ENCODE results near the gene MYL9.
"Not testable (repeated sequence)": the region's sequence is repeated elsewhere in the genome, so short reads cannot be mapped to it uniquely, and the experiment has no call there.

MYL9 gene

GRCh38 chr20:36549628-36549941, 8.3 kb downstream of the MYL9 start:
- Histone ChIP-seq H3K27ac (ENCODE audit: insufficient read depth, low read depth, low read length, poor library complexity, severe bottlenecking) (peak overlapping the region; percentile 50), H3K4me1 (ENCODE audit: control insufficient read depth, insufficient read depth, low read length) (no peaks in the 10 kb centered on the region), H3K27me3 (ENCODE audit: control insufficient read depth, insufficient read depth, low read length, poor library complexity, severe bottlenecking) (no peaks in the 10 kb centered on the region), H3K4me3 (ENCODE audit: insufficient read depth, low read depth, low read length) (no peak overlapping the region), H3K9me3 (ENCODE audit: control insufficient read depth, low read length) (no peaks in the 10 kb centered on the region), H3K36me3 (ENCODE audit: control insufficient read depth, insufficient read depth, low read length) (no peaks in the 10 kb centered on the region)
- WGBS, 2 experiments = 87 to 91% methylated on average over 9 of the region's 9 CpGs

GRCh38 chr20:36549942-36550789, 8.8 kb downstream of the MYL9 start:
- no peaks in the 10 kb centered on the region for H3K27me3 ChIP-seq (ENCODE audit: control insufficient read depth, insufficient read depth, low read length, poor library complexity, severe bottlenecking)
- H3K27ac ChIP-seq (ENCODE audit: insufficient read depth, low read depth, low read length, poor library complexity, severe bottlenecking) = peak overlapping the region; percentile 50
- no peaks in the 10 kb centered on the region for H3K4me1 ChIP-seq (ENCODE audit: control insufficient read depth, insufficient read depth, low read length)
- no peak overlapping the region for H3K4me3 ChIP-seq (ENCODE audit: insufficient read depth, low read depth, low read length)
- H3K36me3 ChIP-seq (ENCODE audit: control insufficient read depth, insufficient read depth, low read length) = no peaks in the 10 kb centered on the region
- no peaks in the 10 kb centered on the region for H3K9me3 ChIP-seq (ENCODE audit: control insufficient read depth, low read length)
- 93% methylated on average over 16 of the region's 16 CpGs for WGBS, 2 experiments

- Histone ChIP-seq H3K9me3 (ENCODE audit: control insufficient read depth, low read length) (no peaks in the 10 kb centered on the region), H3K27me3 (ENCODE audit: control insufficient read depth, insufficient read depth, low read length, poor library complexity, severe bottlenecking) (no peaks in the 10 kb centered on the region), H3K27ac (ENCODE audit: insufficient read depth, low read depth, low read length, poor library complexity, severe bottlenecking) (no peak overlapping the region), H3K4me3 (ENCODE audit: insufficient read depth, low read depth, low read length) (no peak overlapping the region), H3K36me3 (ENCODE audit: control insufficient read depth, insufficient read depth, low read length) (no peaks in the 10 kb centered on the region), H3K4me1 (ENCODE audit: control insufficient read depth, insufficient read depth, low read length) (no peaks in the 10 kb centered on the region)
- 85 to 88% methylated on average over 15 of the region's 15 CpGs for WGBS, 2 experiments
These were observed 9.5 kb downstream of the MYL9 start for GRCh38 chr20:36550790-36551299.

GRCh38 chr20:36555248-36555647, 13.9 kb downstream of the MYL9 start:
- 92 to 95% methylated on average over 2 of the region's 2 CpGs for WGBS, 2 experiments
- H3K27ac ChIP-seq (ENCODE audit: insufficient read depth, low read depth, low read length, poor library complexity, severe bottlenecking) = no peak overlapping the region
- no peaks in the 10 kb centered on the region for H3K4me1 ChIP-seq (ENCODE audit: control insufficient read depth, insufficient read depth, low read length)
- H3K27me3 ChIP-seq (ENCODE audit: control insufficient read depth, insufficient read depth, low read length, poor library complexity, severe bottlenecking) = no peaks in the 10 kb centered on the region
- no peak overlapping the region for H3K4me3 ChIP-seq (ENCODE audit: insufficient read depth, low read depth, low read length)
- H3K9me3 ChIP-seq (ENCODE audit: control insufficient read depth, low read length) = no peaks in the 10 kb centered on the region
- no peaks in the 10 kb centered on the region for H3K36me3 ChIP-seq (ENCODE audit: control insufficient read depth, insufficient read depth, low read length)

GRCh38 chr20:36562724-36563123, 21.4 kb downstream of the MYL9 start:
- H3K4me3 ChIP-seq (ENCODE audit: insufficient read depth, low read depth, low read length) = no peak overlapping the region
- H3K27me3 ChIP-seq (ENCODE audit: control insufficient read depth, insufficient read depth, low read length, poor library complexity, severe bottlenecking) = no peaks in the 10 kb centered on the region
- no peaks in the 10 kb centered on the region for H3K36me3 ChIP-seq (ENCODE audit: control insufficient read depth, insufficient read depth, low read length)
- WGBS, 2 experiments = 3 to 9% methylated on average over 2 of the region's 2 CpGs
- no peak overlapping the region for H3K27ac ChIP-seq (ENCODE audit: insufficient read depth, low read depth, low read length, poor library complexity, severe bottlenecking)
- no peaks in the 10 kb centered on the region for H3K9me3 ChIP-seq (ENCODE audit: control insufficient read depth, low read length)
- H3K4me1 ChIP-seq (ENCODE audit: control insufficient read depth, insufficient read depth, low read length) = peaks cover 6% of the 10 kb centered on the region

- Histone ChIP-seq H3K4me3 (ENCODE audit: insufficient read depth, low read depth, low read length) (no peak overlapping the region), H3K27me3 (ENCODE audit: control insufficient read depth, insufficient read depth, low read length, poor library complexity, severe bottlenecking) (no peaks in the 10 kb centered on the region), H3K4me1 (ENCODE audit: control insufficient read depth, insufficient read depth, low read length) (peaks cover 6% of the 10 kb centered on the region), H3K36me3 (ENCODE audit: control insufficient read depth, insufficient read depth, low read length) (no peaks in the 10 kb centered on the region), H3K9me3 (ENCODE audit: control insufficient read depth, low read length) (no peaks in the 10 kb centered on the region), H3K27ac (ENCODE audit: insufficient read depth, low read depth, low read length, poor library complexity, severe bottlenecking) (no peak overlapping the region)
- WGBS, 2 experiments = 89 to 100% methylated on average over 1 of the region's 1 CpG
These were observed 22.1 kb downstream of the MYL9 start for GRCh38 chr20:36563374-36563773.

GRCh38 chr20:36564078-36564725, 22.9 kb downstream of the MYL9 start:
- not testable (repeated sequence) for H3K36me3 ChIP-seq (ENCODE audit: control insufficient read depth, insufficient read depth, low read length); H3K4me3 ChIP-seq (ENCODE audit: insufficient read depth, low read depth, low read length); H3K9me3 ChIP-seq (ENCODE audit: control insufficient read depth, low read length); H3K4me1 ChIP-seq (ENCODE audit: control insufficient read depth, insufficient read depth, low read length); H3K27me3 ChIP-seq (ENCODE audit: control insufficient read depth, insufficient read depth, low read length, poor library complexity, severe bottlenecking); H3K27ac ChIP-seq (ENCODE audit: insufficient read depth, low read depth, low read length, poor library complexity, severe bottlenecking)
- 87 to 95% methylated on average over 13 of the region's 13 CpGs for WGBS, 2 experiments

GRCh38 chr20:36564726-36565121, 23.4 kb downstream of the MYL9 start:
- 90 to 95% methylated on average over 6 of the region's 6 CpGs for WGBS, 2 experiments
- H3K36me3 ChIP-seq (ENCODE audit: control insufficient read depth, insufficient read depth, low read length) = not testable (repeated sequence)

GRCh38 chr20:36565520-36565919, 24.2 kb downstream of the MYL9 start:
- 92 to 94% methylated on average over 3 of the region's 3 CpGs for WGBS, 2 experiments
- no peak overlapping the region for H3K27ac ChIP-seq (ENCODE audit: insufficient read depth, low read depth, low read length, poor library complexity, severe bottlenecking)
- no peak overlapping the region for H3K4me3 ChIP-seq (ENCODE audit: insufficient read depth, low read depth, low read length)
- no peaks in the 10 kb centered on the region for H3K27me3 ChIP-seq (ENCODE audit: control insufficient read depth, insufficient read depth, low read length, poor library complexity, severe bottlenecking)
- H3K9me3 ChIP-seq (ENCODE audit: control insufficient read depth, low read length) = no peaks in the 10 kb centered on the region
- peaks cover 6% of the 10 kb centered on the region for H3K4me1 ChIP-seq (ENCODE audit: control insufficient read depth, insufficient read depth, low read length)
- H3K36me3 ChIP-seq (ENCODE audit: control insufficient read depth, insufficient read depth, low read length) = no peaks in the 10 kb centered on the region

More at GRCh38 chr20:36564726-36565121, 23.4 kb downstream of the MYL9 start:
- H3K4me3 ChIP-seq (ENCODE audit: insufficient read depth, low read depth, low read length); H3K9me3 ChIP-seq (ENCODE audit: control insufficient read depth, low read length); H3K27ac ChIP-seq (ENCODE audit: insufficient read depth, low read depth, low read length, poor library complexity, severe bottlenecking); H3K27me3 ChIP-seq (ENCODE audit: control insufficient read depth, insufficient read depth, low read length, poor library complexity, severe bottlenecking); H3K4me1 ChIP-seq (ENCODE audit: control insufficient read depth, insufficient read depth, low read length): not testable (repeated sequence)

- no peak overlapping the region for H3K27ac ChIP-seq (ENCODE audit: insufficient read depth, low read depth, low read length, poor library complexity, severe bottlenecking)
- WGBS, 2 experiments = 86 to 89% methylated on average over 7 of the region's 7 CpGs
These were observed 28.6 kb downstream of the MYL9 start for GRCh38 chr20:36569847-36570429.

More at GRCh38 chr20:36569847-36570429, 28.6 kb downstream of the MYL9 start:
- no peaks in the 10 kb centered on the region for H3K36me3 ChIP-seq (ENCODE audit: control insufficient read depth, insufficient read depth, low read length)
- H3K4me3 ChIP-seq (ENCODE audit: insufficient read depth, low read depth, low read length) = no peak overlapping the region
- peaks cover 14% of the 10 kb centered on the region for H3K4me1 ChIP-seq (ENCODE audit: control insufficient read depth, insufficient read depth, low read length)
- peaks cover 3% of the 10 kb centered on the region for H3K27me3 ChIP-seq (ENCODE audit: control insufficient read depth, insufficient read depth, low read length, poor library complexity, severe bottlenecking)
- H3K9me3 ChIP-seq (ENCODE audit: control insufficient read depth, low read length) = no peaks in the 10 kb centered on the region
